ENCODE results near the gene DNAJC7.

GRCh38 chr17:41985919-41986318 lies 31.3 kb downstream of the DNAJC7 start:
- no peak for TF ChIP-seq CTCF (IDR thresholded peaks at IDR 0.05)
- TF ChIP-seq POLR2A (IDR thresholded peaks at IDR 0.05), result no peak

Data from adrenal gland (tissue), 5 donors.